ENCODE results near the gene NPAS4. TPM values are rescaled to one million over a fixed set of nuclear protein-coding genes. Genes with fewer than 3 reads are reported as not detected.

NPAS4 gene
- total RNA-seq, 1 experiment from 2014 or later, result 1.6 TPM

DNA sequence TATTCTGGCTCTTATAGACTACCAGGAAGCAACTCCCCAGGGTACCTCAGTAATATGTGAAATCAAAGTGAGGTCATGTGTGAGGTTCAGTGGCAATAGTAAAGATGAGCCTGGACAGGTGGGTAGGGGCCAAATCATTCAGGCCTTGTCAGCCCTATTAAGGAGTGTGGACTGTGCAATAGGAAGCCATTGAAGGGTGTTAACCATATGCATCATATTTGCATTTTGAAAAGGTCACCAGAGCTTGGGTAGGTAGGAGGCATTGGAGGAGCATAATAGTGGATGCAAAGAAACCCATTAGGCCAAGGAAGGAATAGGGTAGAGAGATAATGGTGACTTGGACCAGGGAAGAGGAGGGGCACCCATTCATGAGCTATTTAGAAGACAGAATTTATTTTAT, 26.2 kb downstream of the NPAS4 start:
- H2AK5ac ChIP-seq (ENCODE audit: insufficient read length, low read length), result no peak overlapping the region
- H3K27ac Mint-ChIP-seq, result no peak overlapping the region; a peak in 1 of 7 replicates
- no peaks in the 10 kb centered on the region for H4K20me1 ChIP-seq (ENCODE audit: control insufficient read depth, insufficient read depth, insufficient read length)
- no peak overlapping the region for H2BK5ac ChIP-seq (ENCODE audit: insufficient read length, low read length)
- TF ChIP-seq, protein P1, sequence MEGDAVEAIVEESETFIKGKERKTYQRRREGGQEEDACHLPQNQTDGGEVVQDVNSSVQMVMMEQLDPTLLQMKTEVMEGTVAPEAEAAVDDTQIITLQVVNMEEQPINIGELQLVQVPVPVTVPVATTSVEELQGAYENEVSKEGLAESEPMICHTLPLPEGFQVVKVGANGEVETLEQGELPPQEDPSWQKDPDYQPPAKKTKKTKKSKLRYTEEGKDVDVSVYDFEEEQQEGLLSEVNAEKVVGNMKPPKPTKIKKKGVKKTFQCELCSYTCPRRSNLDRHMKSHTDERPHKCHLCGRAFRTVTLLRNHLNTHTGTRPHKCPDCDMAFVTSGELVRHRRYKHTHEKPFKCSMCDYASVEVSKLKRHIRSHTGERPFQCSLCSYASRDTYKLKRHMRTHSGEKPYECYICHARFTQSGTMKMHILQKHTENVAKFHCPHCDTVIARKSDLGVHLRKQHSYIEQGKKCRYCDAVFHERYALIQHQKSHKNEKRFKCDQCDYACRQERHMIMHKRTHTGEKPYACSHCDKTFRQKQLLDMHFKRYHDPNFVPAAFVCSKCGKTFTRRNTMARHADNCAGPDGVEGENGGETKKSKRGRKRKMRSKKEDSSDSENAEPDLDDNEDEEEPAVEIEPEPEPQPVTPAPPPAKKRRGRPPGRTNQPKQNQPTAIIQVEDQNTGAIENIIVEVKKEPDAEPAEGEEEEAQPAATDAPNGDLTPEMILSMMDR (conservative IDR thresholded peaks at IDR 0.05), result no peak
- H3T11ph ChIP-seq (ENCODE audit: low read length), result no peak overlapping the region
- no peak overlapping the region for H4K5ac ChIP-seq (ENCODE audit: insufficient read length, low read depth, low read length)
- H3K36me3 Mint-ChIP-seq (ENCODE audit: insufficient read depth in 1 of 3, low read depth in 3 of 3), result peaks cover 5 to 28% (median 6%) of the 10 kb centered on the region in 3 experiments; a peak in 3 of 7 replicates
- H3K9me3 ChIP-seq (ENCODE audit: control insufficient read depth, low read depth, low read length), result peaks cover 20% of the 10 kb centered on the region
- no peak overlapping the region for H2AFZ ChIP-seq (ENCODE audit: low read length)
- H3K14ac ChIP-seq (ENCODE audit: insufficient read depth, low read length), result no peak overlapping the region
- H3K27me3 ChIP-seq (ENCODE audit: insufficient read depth, low read length), result no peaks in the 10 kb centered on the region
- no peaks in the 10 kb centered on the region for H3K23me2 ChIP-seq (ENCODE audit: insufficient read length, low read depth, low read length, poor library complexity, severe bottlenecking)
- H3K56ac ChIP-seq (ENCODE audit: insufficient read length, low read depth, low read length), result no peak overlapping the region
- no peak overlapping the region for H4K8ac ChIP-seq (replicated peaks; ENCODE audit: insufficient read length, low read depth, low read length)
- H3K4me3 Mint-ChIP-seq, result no peak overlapping the region
- no peak overlapping the region for H2BK12ac ChIP-seq (ENCODE audit: insufficient read length, low read depth, low read length)
- H3K9ac ChIP-seq (ENCODE audit: extremely low read depth, insufficient read length, low read length), result no peak overlapping the region
- no peaks in the 10 kb centered on the region for H3K4me1 ChIP-seq (ENCODE audit: insufficient read depth, low read length)
- H3K9me3 Mint-ChIP-seq, result peaks cover 16 to 22% of the 10 kb centered on the region in 2 experiments
- H4K91ac ChIP-seq (ENCODE audit: insufficient read length, low read depth, low read length), result no peak overlapping the region
- no peak overlapping the region for H2BK15ac ChIP-seq (ENCODE audit: low read depth, low read length)
- H3K79me1 ChIP-seq (ENCODE audit: insufficient read depth, low read depth, low read length, poor library complexity, severe bottlenecking), result no peaks in the 10 kb centered on the region
- DNase-seq, result no peak
- no peak overlapping the region for H2BK120ac ChIP-seq (ENCODE audit: low read depth, low read length, poor library complexity, severe bottlenecking)
- peaks cover 32 to 37% of the 10 kb centered on the region in 2 experiments for H3K4me1 Mint-ChIP-seq
- no peak overlapping the region for H3K4me2 ChIP-seq (ENCODE audit: insufficient read depth, insufficient read length, low read length)
- H2BK20ac ChIP-seq (ENCODE audit: low read depth, low read length, poor library complexity, severe bottlenecking), result no peak overlapping the region
- no peak overlapping the region for H3K4ac ChIP-seq (ENCODE audit: low read depth, low read length)
- no peaks in the 10 kb centered on the region for H3K79me2 ChIP-seq (ENCODE audit: insufficient read depth, low read length)
- no peak overlapping the region for H3K27ac ChIP-seq (ENCODE audit: insufficient read length, low read depth, low read length)
- no peak overlapping the region for H3K23ac ChIP-seq (ENCODE audit: insufficient read length, low read depth, low read length)
- H3K18ac ChIP-seq (ENCODE audit: insufficient read length, low read depth, low read length), result no peak overlapping the region
- peaks cover 4% of the 10 kb centered on the region for H3K27me3 Mint-ChIP-seq (ENCODE audit: low read depth)
